Stimulated activated CD8-positive, alpha-beta memory T cell treated with anti-CD3 and anti-CD28 coated beads, Interleukin-15, amount 100 ng/mL, for 48 hours (primary cell): ENCODE data around the gene ZSCAN18.

Source experiments
- DNase-seq, 2 donors: peaks; one replicate each; pipeline ENCODE4 v3.0.0-alpha.2; 2020; ENCODE audit warnings: low read depth in 2 of 2

The ZSCAN18 gene

DNA sequence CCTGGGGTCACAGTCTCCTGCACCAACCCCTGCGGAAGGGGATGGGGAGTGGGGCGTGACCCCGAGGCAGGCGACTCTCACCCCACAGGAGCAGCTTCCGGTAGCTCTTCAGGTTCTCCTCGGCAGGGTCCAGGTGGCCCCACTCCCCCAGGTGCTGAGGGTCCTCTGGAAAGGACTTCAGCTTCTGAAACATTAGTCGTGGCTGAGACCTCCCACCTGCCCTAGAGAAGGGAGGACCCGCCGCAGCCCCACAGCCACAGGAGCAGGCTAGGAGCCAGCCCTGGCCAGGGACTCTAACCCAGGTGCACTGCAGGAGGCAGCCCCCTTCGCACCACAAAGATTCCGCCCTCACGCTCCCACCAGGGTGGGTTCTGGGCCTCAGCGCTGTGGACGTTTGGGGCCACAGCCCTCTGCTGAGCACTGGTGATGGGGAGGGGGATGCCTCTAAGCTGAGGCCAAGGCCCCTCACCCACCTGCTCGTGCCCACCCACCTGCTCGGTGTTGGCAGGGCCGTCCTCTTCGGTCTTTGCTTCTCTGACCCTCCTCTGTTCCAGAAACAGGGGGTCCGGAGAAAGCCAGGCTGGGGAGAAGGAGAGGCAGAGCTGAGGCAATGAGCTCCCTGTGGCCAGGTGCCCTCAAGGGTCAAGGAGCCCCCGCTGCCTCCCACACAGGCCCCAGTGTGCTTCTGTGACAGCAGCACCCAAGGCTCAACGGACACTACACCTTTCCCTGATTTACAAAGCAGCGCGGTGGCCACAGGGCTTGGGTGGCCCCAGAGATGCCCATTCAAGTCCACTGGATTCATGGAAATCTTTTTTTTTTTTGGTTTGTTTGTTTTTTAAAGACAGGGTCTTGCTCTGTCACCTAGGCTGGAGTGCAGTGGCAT is 11.0 kb downstream of the ZSCAN18 start:
- DNase-seq, result no peak

GRCh38 chr19:58085348-58085875 is 12.6 kb downstream of the ZSCAN18 start:
- no peak for DNase-seq

DNA sequence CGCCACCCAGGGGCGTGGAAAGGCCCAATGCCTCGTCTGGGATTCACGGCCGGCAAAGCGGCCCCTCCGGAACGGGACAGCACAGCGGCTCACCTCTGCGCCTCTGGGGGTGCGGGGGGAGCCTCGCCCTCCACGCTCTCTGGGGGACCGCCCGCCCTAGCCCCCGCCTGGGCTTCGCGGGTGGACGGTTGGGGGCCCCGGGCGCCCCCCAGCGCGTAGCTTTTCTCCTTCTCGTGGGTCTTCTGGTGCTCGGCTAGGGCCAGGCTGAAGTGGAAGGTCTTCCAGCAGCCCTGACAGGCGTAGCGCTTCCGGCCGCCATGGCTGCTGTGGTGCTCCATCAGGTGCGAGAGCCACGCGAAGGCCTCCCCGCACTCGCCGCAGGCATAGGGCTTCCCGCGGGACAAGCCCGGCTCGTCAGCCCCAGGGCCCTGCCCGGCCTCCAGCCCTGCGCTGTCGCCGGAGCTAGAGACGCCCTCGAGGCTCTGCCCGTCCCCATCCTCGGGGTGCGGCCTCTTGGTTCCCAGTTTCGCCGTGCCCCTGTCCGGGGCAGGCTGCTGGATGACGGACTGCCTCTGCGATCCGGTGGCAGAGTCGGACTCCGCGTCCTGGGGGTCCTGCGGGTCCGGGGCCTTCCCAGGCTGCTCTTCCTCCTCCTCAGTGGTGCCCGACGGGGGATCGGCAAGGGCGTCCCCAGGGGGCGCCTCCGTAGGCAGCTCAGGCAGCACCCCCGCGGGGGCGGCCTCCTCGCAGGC is 13.3 kb downstream of the ZSCAN18 start:
- no peak for DNase-seq

GRCh38 chr19:58083021-58083420 is 15.0 kb downstream of the ZSCAN18 start:
- no peak for DNase-seq

DNA sequence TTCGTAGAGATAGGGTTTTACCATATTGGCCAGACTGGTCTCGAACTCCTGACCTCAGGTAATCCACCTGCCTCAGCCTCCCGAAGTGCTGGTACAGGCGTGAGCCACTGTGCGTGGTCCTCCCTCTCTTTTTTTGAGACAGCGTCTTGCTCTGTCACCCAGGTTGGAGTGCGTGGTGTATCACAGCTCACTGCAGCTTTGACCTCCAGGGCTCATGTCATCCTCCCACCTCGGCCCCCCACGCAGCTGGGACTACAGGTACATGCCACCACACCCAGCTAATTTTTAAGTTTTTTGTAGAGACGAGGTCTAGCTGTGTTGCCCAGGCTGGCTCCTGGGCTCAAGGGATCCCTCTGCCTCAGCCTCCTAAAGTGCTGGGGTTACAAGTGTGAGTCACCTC is 18.2 kb downstream of the ZSCAN18 start:
- DNase-seq, result no peak

- no peak for DNase-seq
Measured at GRCh38 chr19:58067240-58067912, 30.7 kb downstream of the ZSCAN18 start.

- DNase-seq, result no peak
Measured at GRCh38 chr19:58063712-58064111, 34.3 kb downstream of the ZSCAN18 start.

DNA sequence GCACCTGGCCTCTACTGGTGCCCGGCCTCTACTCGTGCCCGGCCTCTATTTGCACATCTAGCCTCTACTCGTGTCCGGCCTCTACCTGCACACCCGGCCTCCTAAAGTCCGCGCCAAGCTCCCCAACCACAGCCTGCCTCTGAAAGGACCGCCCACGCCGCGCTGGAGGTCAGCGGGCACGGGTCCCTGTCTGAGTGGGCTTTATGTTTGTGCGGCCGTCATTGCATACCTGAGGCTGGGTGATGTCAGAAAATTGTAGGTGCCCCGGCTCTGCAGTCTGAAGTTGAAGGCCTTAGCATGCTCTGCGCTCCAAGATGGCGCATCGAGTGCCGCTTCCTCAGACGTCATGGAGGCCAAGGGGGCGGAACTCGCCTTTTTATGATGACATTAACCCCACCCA is 37.8 kb downstream of the ZSCAN18 start:
- no peak for DNase-seq

- no peak for DNase-seq
Measured at GRCh38 chr19:58059671-58060078, 38.4 kb downstream of the ZSCAN18 start.

DNA sequence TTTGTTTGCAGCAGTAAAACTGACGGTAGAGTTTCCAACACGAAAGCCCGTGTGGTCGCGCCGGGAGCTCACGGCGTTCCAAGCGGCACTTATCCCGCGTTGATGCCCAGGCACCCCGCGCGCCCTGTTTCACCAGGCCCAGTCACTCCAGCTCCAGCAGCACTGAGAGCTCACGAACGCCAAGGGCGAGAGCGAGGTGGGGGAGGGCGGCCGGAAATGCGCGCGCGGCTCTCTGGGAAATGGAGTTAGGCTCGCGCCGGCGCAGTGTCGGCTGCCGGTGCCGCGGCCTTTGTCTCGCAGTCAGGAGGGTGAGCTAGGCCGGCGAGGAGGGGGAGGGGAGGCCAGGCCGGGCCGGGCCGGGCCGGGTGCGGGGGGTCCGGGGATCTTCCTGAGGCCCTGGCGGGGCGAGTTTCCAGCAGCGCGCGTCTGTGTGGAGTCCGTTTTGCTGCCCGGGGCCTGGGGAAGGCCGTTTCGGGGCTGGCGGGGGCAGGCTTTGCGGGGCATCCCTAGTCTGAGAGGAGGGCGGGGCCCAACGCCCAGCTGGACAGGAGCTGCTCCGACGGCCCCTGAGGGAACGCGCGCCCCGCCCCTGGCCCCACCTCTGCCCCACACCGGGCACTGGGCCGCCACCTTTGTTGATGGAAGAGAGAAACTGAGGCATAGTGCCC is 38.9 kb downstream of the ZSCAN18 start, which contains the start of gene ZNF135:
ZNF135 (plus strand) TSS at position 280 of the 668 bp plus-strand sequence. CDS start 721 bp downstream, outside the sequence.
- DNase-seq, result peak; percentile 29 to 50

- no peak for DNase-seq
Measured at GRCh38 chr19:58058467-58058866, 39.6 kb downstream of the ZSCAN18 start.

DNA sequence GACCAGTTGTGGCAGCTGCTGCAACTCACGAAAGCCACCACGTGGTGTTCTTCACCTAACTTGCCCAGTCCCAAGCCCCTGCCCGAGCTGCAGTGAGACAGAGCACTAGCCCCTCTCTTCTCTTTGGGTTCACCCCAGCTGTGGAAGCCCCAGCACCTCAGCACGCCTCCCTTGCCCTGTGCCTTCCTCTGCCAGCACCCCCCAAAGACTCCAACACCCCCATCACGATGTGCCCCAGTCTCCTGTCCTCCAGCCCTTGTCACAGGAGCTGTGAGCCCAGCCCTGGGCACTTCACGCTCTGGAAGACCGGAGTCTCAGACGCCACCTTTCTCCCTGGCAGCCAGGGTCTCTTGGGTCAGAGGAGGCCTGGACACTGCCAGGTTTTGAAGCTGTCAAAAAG is 41.2 kb downstream of the ZSCAN18 start:
- no peak for DNase-seq

- no peak for DNase-seq
Measured at GRCh38 chr19:58056261-58056660, 41.8 kb downstream of the ZSCAN18 start.

GRCh38 chr19:58054901-58055874 is 42.8 kb downstream of the ZSCAN18 start:
- no peak for DNase-seq

GRCh38 chr19:58053480-58054156 is 44.4 kb downstream of the ZSCAN18 start:
- DNase-seq, result no peak

- no peak for DNase-seq
Measured at GRCh38 chr19:58052256-58052655, 45.8 kb downstream of the ZSCAN18 start.

DNA sequence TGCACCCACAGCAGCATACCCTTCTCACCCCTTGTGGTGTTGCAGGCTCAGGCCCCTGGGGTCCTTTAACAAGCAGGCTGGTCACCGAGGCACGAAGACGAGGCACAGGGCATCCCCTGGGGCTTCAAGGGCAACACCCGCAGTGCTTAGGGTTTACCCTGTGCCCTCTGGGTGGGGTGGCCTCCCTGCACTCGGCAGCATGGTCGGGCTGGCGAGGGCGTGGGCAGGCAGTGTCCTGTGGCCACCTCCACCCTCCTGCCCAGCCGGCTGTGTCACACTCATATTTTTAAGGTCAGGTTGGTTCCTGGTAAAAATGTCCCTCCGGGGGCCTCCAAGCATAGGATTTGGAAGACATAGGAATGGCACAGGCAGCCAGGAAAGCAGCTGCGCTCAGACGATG is 50.4 kb downstream of the ZSCAN18 start:
- no peak for DNase-seq

- DNase-seq, result no peak
Measured at GRCh38 chr19:58046856-58047255, 51.2 kb downstream of the ZSCAN18 start.

GRCh38 chr19:58045411-58046050 is 52.5 kb downstream of the ZSCAN18 start:
- DNase-seq, result no peak
